GF-D8 (cell line): Measurements from ENCODE around the gene SLC14A1.
"Not testable (repeated sequence)": the region's sequence is repeated elsewhere in the genome, so short reads cannot be mapped to it uniquely, and the experiment has no call there.

ENCODE experiments used
- DNase-seq: peaks from one replicate; lab custom pipeline; 2025; lab: John Stamatoyannopoulos, UW

SLC14A1 gene

DNA sequence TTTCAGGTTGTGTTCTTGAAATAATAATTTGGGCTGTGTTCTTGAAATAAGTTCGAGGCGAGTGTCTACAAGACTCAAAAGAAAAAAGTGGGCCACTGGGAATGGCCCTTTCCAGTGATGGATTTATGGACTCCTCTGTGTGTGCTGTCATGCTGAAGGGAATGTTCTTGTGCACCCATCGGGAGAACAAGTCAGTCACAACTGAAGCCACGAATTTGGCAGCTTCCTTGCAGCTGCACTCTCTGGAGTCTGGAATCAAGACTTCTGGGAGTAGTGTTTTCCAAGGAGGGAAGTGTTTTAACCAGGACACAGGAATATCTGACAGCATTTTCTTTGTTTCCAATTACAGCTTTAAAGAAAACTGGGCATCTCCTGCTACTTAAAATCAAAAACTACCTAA lies 620 bp downstream of the SLC14A1 start:
- no peak for DNase-seq

DNA sequence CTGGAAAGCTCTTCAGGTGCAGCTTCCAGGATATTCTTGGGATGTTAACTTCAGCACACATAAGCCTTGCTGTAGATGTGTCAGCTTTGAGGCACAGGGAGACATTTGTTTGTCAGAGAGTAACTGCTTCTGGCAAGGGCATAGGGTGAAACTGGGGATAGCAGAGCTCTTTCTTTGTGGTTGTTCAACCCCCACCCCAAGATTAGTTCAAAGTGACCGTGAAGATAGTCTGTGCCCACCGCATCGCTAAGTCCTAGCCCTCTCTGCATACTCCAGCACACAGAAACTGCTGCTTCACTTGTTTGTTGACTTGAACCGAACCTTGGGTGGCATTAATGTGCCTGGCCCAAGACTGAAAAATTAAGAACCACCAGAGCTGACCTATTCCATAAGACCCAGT lies 1.4 kb downstream of the SLC14A1 start:
- no peak for DNase-seq

DNA sequence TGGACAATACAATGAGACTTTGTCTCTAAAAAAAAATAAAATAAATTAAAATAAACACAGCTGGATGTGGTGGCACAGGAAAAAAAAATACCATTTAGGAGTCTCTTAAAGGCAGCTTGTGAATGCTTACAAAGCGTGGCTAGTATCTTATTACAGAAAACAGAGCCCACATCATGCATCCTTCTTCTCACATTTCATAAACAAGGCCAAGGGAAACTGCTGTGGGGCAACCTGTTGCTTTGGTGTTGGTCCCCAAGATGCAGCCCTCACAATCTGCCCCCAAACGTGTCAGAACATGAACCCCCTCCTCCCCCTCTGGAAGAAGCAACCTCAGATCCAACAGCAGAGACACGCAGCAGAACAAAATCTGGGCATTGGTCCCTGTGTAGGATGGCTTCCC lies 2.6 kb downstream of the SLC14A1 start:
- DNase-seq: no peak

DNA sequence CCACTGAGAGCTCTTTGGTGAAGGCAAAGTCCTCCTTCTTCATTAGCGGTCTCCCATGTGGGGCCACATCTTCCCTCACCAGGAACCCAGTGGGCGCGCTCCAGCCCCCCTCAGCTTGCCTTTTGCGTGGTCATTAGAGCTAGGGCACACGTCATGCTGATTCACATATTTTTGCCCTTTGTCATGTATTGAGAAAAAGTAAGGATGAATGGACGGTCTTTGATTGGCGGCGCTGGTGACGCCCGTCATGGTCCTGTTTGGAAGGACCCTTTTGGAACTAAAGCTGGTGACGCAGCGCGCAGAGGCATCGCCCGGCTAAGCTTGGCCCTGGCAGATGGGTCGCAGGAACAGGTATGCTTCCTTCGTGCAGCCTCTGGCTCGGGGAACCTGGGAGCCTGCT lies 3.1 kb downstream of the SLC14A1 start:
- no peak for DNase-seq

DNA sequence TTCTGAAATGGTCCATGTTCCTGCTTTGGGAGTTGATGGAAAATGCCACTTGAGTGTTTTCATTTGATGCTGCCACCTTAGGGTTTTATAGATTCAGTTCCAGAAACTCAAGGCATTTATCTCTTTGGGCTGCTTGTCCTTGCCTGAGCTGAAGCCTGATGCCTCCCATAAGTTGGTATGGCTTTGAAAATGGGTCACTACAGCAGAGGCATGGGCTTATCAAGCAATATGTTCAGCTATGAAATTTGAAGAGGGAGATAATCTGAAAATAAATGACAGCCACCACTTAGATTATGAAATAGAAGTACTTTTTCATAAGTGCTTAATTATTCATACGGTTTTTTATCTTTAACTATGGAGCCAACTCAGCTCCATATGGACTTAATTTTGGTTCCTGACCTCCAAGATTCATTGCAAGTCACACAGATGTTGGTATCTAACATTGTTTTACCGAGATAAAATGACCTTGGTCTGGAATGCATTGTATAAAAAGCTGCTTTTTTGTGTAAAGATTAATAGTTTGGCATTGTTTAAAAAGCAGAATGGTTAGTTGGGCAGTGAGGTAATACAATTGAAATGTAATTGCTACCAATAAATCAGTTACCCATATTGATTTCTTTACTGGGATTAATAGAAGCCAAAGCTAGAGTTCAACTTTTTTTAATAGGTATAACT lies 4.5 kb downstream of the SLC14A1 start:
- no peak for DNase-seq

DNA sequence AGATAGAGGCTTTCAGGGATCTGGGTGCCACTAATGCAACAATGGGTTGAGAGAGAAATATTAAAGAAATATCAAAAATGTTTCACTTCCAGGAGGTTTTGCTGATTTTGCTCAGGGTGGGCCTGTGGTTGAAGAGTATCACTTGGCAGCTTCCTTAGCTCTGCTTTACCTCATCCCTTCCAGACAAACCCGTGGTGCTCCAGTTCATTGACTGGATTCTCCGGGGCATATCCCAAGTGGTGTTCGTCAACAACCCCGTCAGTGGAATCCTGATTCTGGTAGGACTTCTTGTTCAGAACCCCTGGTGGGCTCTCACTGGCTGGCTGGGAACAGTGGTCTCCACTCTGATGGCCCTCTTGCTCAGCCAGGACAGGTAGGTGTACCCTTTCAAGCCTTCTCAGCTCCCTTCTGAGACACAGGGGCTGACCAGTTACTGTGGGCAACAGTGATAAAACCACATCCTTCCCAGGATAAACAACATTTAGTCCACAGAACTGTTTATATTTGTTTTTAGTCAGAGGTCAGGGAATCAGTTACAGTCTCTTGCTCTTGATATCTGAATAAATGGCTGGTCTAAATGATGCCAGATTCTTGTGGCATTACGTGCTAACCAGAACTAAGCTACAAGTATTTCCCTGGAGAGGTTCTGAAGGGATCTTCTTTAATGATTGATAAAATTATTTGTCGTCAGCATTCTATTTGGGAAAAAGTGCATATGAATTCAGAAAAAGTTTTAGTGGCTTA lies 7.0 kb downstream of the SLC14A1 start:
- no peak for DNase-seq

DNA sequence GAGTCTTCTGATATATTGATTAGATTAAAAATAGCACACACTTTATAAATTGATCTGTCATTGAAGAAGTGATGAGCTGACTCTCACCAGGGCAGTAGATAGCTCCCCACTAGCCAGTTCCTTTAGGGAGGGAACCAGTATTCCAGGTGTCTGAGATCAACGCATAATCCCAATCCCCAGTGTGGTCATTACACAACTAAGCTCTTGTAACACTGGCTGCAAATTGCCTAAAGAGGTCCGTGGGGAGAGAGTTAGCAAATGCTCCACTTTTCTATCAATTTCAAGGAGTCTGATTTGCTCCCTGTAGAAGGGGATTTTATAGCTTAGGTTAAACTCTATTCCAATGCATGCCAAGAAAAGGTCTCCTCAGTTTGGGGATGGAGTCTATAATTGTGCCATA lies 7.7 kb downstream of the SLC14A1 start:
- DNase-seq: no peak

DNA sequence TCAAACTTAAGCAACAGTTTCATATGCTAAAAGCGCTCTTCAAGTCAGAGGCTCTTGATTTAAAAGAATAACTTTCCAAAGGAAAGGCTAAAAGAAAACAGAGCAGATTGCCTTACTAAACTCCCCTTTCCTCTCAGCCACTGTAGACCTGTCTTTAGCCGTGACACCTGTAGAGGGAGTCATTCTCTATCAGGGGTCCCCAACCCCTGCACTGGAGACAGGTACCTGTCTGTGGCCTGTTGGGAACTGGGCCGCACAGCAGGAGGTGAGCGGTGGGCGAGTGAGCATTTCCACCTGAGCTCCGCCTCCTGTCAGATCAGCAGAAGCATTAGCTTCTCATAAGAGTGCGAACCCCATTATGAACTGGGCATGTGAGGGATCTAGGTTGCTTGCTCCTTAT lies 9.6 kb downstream of the SLC14A1 start:
- no peak for DNase-seq

DNA sequence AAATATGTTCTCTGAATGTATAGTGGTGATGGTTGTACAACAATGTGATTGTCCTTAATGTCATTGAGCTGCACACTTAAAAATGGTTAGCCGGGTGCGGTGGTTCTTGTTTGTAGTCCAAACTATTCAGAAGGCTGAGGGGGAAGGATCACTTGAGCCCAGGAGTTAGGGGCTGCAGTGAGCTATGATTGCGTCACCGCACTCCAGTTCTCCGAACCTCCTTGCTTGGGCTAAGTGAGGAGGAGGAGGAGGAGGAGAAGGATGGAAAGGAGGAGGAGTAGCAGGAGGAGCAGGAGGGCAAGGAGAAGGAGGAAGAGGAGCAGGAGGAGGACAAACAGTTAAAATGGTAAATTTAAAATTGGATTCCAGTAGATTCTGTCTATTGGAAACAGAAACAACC lies 10.5 kb downstream of the SLC14A1 start:
- no peak for DNase-seq

DNA sequence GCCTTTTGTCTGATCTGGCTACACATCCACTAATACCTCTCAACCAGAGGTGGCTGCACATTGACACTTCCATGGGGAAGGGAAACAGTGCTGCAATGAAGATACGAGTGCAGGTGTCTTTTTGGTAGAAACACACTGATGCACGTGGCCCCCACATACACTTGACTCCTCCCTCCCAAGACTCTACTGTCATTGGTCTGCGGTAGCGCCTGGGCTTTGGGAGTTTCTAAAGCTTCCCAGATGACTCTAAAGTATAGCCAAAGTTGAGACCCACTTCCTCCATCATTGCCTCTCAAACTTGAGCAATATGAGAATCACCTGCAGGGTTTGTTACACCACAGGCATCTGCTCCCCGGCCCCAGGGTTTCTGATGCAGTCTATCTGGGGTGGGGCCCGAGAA lies 11.0 kb downstream of the SLC14A1 start:
- no peak for DNase-seq

DNA sequence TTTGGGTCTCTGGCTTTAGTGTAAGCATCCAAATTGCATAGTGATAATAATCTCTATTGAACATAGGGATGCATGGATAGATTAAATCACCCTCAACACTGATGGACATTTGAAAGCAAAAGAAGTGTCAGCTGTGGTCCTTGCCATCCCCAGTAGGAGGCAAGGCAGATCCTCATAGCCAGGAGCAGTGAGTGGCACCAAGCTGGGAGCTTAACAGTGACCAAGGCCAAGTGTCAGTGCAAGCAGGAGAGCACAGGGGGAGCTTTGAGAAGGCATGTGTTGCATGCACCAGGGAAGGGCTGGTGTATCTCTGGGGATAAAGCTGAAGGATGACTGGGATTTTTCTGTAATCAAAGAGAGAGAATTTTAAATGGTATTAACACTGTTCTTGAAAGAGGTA lies 14.7 kb downstream of the SLC14A1 start:
- DNase-seq: no peak

DNA sequence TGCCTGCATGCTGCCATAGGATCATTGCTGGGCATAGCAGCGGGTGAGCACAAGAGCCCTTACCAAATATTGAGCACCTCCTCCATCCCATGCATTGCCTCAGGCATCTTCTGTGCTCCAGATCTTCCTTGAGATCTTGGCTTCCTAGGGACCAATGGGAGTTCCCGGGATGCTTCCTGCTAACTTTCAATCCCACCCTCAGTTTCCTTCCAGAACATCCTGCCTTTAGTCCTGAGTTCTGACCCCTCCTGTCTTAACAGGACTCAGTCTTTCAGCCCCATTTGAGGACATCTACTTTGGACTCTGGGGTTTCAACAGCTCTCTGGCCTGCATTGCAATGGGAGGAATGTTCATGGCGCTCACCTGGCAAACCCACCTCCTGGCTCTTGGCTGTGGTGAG lies 15.3 kb downstream of the SLC14A1 start:
- DNase-seq: no peak

DNA sequence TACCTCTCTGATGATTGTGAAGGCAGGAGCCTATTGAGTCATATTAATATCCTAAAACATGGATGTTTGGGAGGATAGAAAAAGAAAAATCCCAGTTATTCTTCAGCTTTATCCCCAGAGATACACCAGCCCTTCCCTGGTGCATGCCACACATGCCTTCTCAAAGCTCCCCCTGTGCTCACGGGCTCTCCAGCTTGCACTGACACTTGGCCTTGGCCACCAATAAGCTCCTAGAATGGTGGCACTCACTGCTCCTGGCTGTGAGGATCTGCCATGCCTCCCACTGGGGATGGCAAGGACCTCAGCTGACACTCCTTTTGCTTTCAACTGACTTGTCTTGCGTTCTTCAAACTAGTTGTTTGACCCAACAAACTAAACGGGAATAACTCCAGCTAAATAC lies 15.9 kb downstream of the SLC14A1 start:
- DNase-seq: no peak

DNA sequence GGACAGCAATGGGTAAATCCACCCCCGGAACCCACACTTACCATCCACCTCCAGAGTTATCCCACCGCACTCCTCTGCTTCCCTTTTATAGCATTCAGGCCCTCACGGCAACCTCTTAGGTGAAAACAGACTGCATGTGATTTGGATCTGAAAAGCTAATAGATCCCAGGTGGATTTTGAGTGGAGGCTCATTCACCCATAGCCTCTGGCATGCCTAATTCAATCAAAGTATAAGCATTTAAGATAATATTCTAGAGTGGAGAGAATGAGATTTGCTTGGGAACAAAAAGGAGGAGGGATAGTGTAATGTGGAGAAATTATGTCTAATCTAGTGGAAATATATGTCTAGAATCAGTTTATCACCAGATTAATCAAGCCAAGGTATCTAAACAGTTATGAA lies 17.1 kb downstream of the SLC14A1 start:
- no peak for DNase-seq

DNA sequence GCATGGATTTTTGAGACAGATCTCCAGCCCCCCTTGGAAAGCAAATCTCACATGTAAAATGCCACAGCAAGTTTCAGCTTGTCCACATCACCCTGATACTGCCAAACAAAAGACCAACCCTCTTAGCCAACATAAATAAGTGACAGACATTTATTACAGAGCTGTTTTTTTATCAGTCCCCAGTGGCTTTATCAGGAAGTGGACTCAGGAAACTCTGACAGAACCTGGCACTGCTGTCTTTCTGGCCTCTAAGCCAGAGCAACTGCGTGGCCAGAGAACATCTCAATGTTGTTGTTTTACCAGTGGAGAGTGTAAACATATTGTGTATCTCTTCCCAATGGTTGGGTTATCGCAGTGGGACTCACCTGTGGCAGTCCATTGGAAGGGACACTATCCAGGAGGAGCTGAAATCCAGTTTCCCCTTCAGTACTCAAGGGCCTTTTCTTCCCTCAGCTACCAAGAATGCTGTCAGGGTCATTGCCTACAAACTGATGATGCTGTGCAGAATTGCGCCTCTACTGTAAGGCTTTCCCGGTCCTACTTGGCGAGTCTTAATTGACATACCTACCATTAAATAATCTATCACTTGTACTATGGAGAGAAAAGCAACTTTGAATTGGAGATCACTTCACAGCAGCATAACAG lies 22.0 kb downstream of the SLC14A1 start:
- DNase-seq: no peak

DNA sequence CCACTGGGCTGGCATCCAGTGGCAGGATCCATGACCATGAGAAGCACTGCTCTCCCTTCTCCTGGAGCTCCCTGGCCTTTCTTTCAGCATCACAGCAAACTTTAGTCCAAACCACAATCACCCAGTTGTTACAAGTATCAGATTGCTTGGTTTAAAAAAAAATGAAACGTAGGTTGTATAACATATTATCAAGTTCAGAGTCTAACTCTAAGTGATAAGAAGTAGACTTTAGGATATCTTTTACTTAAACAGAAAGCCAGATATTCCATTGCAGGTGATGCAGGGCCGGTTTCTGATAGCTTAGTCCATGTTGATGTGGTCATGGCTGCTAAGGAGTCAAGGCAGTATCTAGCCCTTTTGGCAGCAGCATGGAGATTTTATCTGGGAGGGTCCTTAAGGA lies 24.5 kb downstream of the SLC14A1 start:
- no peak for DNase-seq

DNA sequence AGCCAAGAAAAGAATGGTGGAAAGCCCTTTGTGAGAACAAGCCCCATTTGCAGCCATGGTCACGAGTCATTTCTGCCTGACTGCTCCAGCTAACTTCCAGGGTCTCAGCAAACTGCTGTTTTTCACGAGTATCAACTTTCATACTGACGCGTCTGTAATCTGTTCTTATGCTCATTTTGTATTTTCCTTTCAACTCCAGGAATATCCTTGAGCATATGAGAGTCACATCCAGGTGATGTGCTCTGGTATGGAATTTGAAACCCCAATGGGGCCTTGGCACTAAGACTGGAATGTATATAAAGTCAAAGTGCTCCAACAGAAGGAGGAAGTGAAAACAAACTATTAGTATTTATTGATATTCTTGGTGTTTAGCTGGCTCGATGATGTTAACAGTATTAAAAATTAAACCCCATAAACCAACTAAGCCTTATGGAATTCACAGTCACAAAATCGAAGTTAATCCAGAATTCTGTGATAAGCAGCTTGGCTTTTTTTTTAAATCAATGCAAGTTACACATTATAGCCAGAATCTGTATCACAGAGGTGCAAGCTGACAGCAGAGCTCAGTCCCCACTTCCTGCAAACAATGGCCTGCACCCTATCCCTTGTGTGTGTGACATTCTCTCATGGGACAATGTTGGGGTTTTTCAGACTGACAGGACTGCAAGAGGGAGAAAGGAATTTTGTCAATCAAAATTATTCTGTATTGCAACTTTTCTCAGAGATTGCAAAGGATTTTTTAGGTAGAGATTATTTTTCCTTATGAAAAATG lies 26.1 kb downstream of the SLC14A1 start:
- no peak for DNase-seq

DNA sequence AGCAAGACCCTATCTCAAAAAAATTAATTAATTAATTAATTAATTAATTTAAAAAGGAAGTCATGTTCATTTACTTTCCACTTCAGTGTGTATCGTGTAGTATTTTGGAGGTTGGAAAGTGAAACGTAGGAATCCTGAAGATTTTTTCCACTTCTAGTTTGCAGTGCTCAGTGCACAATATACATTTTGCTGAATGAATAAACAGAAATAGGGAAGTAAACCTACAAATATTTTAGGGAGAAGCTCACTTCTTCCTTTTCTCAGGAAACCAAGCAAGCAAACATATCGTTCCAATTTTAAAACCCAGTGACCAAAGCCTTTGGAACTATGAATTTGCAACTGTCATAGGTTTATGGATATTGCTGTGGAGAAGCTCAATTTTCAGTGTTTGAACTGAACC lies 27.8 kb downstream of the SLC14A1 start:
- DNase-seq: no peak

DNA sequence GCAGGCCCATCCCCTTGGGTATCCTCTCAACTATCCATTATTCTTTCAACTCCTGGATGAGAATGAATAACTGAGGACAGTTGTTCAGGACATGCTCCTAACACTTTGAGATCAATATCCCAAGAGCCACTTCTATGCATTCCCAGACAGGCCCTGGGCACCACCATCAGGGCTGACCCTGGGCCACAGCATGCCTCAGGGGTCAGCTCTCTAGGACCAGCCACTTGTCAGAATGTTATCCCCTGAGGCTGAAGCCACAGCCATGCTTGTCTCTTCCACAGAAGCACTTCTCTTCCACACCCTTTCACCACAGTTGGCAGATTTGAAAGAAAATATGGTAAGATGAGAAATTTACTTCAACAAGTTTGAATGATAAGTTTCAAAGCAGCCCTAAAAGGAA lies 28.7 kb downstream of the SLC14A1 start:
- no peak for DNase-seq

DNA sequence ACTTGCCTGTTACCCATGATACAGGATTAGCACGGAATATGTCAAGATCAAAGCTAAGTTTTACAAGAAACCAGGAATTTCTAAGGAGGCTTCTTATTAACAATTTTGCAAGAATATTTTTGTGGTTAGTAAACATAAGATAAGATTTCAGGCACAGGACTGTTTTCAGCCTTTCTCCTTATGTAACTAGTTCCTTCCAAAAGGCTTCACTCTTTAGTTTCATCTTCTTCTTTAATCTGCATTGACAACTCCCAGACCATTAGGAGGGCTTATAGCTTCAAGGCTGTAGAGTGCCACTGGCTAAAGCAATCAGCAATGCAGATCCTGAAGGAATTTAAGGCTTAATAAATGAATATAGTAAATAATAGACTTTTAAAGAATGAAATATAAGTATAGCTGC lies 29.3 kb downstream of the SLC14A1 start:
- no peak for DNase-seq

DNA sequence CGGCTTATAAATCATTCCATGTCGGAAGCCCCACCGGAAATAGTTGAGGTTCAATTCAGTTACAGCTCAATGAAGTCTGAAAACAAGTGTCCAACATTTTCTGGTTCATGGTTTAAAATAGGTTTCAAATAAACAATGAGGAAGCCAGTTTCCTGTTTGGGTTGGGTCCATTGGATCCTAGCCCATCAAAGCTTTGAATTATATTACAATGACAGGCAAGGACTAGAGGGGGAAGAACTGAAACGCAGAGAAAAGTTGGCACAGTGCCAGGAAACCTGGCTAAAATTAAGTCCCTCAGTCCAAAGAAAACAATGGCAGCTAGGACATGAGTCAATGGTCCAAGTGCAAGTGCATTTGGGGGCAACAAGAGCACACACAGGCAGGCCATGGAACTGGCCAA lies 32.0 kb downstream of the SLC14A1 start:
- no peak for DNase-seq

DNA sequence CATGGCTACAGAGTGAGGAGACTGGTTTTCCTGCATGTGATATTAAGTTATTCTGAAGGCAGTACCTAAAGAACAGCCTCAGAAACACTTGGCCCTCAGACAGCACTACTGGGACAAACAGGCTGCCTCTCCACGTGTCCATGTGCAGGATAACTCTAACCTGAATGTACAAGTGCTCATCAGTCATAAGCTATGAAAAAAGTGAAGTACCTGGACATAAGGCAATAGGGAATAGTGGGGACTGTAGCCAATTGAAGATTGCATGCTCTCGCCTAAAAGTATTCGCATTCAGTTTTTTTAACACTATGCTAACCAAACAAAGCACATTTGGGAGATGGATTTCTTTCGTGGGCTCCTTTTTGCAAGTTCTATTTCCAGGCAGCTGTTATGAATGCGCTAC lies 33.0 kb downstream of the SLC14A1 start:
- DNase-seq: no peak

DNA sequence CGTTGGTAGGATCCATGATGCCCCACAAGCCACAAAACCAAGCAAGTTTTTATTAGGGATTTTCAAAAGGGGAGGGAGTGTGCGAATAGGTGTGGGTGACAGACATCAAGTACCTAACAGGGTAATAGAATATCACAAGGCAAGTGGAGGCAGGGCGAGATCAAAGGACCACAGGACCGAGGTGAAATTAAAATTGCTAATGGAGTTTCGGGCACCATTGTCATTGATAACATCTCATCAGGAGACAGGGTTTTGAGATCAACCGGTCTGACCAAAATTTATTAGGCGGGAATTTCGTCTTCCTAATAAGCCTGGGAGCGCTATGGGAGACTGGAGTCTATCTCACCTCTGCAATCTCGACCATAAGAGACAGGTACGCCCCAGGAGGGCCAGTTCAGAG lies 33.7 kb downstream of the SLC14A1 start:
- not testable (repeated sequence) for DNase-seq
